ENCODE results near the gene PDP2.

The PDP2 gene

DNA sequence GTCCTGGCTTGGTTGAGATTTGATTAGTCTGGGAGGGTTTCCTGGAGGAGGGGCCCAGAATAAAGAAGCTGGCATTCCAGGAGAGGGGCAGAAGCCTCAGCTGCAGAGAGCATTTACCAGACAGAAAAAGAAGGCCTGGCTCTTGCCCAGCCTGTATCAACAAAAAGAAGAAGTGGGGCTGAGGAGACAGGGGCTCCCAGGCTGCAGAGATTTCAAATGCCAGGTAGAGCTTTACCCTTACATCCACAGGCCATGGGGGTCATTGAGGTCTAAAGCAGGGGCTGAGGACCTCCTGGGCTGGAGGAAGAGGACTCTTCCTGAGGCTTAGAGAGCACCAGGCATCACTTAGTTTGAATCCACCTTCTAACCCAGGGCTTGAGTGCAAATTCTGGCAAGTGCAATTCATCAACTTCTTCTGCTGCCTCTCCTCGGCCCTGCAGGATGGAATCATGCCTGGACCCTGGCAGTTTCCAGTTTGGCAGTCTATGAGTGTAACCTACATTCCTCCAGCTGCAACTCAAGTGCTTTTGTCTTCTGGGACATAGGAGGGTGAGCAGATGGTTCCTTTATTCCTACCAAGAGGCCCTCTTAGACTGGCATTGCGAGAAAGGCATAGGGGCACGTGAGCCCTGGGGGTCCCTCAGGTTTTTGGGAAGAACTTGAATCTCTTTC is 20.8 kb upstream of the PDP2 start:
- no peak overlapping the region for H3K4me3 ChIP-seq (ENCODE audit: low read length)
- no peaks in the 10 kb centered on the region for H3K9me2 ChIP-seq (replicated peaks; ENCODE audit: control insufficient read depth, low read length)
- no peaks in the 10 kb centered on the region for H3K27me3 ChIP-seq (ENCODE audit: control insufficient read depth, low read length)

DNA sequence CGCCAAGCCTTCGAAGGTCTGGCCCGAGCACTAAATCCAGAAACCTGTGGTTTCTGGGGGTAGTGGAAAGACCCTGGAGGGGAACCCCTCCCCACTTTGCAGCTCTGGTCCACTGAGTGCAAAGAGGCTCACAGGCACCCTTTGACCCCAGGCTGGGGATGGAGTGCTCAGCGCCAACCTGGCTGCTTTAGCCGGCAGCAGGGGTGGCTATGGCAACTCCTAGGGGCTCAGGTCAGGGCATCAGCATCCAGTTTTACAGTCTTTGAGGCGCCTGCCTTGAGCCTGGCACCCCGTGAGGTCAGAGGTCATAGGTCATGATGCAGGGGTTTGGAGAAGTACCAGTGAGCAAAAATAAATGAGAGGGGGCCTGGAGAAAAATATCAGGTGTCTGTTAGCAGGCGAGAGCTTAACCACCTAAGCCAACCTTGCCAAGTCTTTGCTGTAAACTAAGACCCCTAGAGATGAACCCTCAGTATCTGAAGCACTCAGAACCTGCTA is 18.2 kb upstream of the PDP2 start:
- H3K79me2 ChIP-seq (ENCODE audit: control insufficient read depth, low read length), result no peaks in the 10 kb centered on the region
- H3K4me2 ChIP-seq (ENCODE audit: low read length), result no peak overlapping the region
- H3K9me3 ChIP-seq (ENCODE audit: control insufficient read depth, insufficient read depth, low read length), result no peaks in the 10 kb centered on the region
- no peaks in the 10 kb centered on the region for H3F3A ChIP-seq (ENCODE audit: control insufficient read depth, insufficient read depth)
- no peak overlapping the region for H3K27ac ChIP-seq (ENCODE audit: low read depth, low read length)
- H3K4me1 ChIP-seq (ENCODE audit: control insufficient read depth, low read length), result peaks cover 5% of the 10 kb centered on the region
- no peaks in the 10 kb centered on the region for H4K20me1 ChIP-seq (ENCODE audit: control insufficient read depth, insufficient read depth, low read depth, low read length)
- H3K4me3 ChIP-seq (ENCODE audit: low read length), result no peak overlapping the region
- no peaks in the 10 kb centered on the region for H3K36me3 ChIP-seq (ENCODE audit: control insufficient read depth, low read length)
- no peak for TF ChIP-seq EZH2phosphoT487 (IDR thresholded peaks at IDR 0.05; ENCODE audit: borderline replicate concordance, low read length)
- TF ChIP-seq, protein P1, sequence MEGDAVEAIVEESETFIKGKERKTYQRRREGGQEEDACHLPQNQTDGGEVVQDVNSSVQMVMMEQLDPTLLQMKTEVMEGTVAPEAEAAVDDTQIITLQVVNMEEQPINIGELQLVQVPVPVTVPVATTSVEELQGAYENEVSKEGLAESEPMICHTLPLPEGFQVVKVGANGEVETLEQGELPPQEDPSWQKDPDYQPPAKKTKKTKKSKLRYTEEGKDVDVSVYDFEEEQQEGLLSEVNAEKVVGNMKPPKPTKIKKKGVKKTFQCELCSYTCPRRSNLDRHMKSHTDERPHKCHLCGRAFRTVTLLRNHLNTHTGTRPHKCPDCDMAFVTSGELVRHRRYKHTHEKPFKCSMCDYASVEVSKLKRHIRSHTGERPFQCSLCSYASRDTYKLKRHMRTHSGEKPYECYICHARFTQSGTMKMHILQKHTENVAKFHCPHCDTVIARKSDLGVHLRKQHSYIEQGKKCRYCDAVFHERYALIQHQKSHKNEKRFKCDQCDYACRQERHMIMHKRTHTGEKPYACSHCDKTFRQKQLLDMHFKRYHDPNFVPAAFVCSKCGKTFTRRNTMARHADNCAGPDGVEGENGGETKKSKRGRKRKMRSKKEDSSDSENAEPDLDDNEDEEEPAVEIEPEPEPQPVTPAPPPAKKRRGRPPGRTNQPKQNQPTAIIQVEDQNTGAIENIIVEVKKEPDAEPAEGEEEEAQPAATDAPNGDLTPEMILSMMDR (IDR thresholded peaks at IDR 0.05; ENCODE audit: low read depth, low read length, poor library complexity, severe bottlenecking), result no peak
- no peaks in the 10 kb centered on the region for H3K27me3 ChIP-seq (ENCODE audit: control insufficient read depth, low read length)
- no peaks in the 10 kb centered on the region for H3K9me2 ChIP-seq (replicated peaks; ENCODE audit: control insufficient read depth, low read length)

More for the DNA sequence above, 20.8 kb upstream of the PDP2 start:
- no peaks in the 10 kb centered on the region for H3K79me2 ChIP-seq (ENCODE audit: control insufficient read depth, low read length)
- no peak overlapping the region for H3K4me2 ChIP-seq (ENCODE audit: low read length)
- H4K20me1 ChIP-seq (ENCODE audit: control insufficient read depth, insufficient read depth, low read depth, low read length), result no peaks in the 10 kb centered on the region
- no peaks in the 10 kb centered on the region for H3F3A ChIP-seq (ENCODE audit: control insufficient read depth, insufficient read depth)
- H3K36me3 ChIP-seq (ENCODE audit: control insufficient read depth, low read length), result no peaks in the 10 kb centered on the region
- no peak overlapping the region for H3K27ac ChIP-seq (ENCODE audit: low read depth, low read length)
- TF ChIP-seq EZH2phosphoT487 (IDR thresholded peaks at IDR 0.05; ENCODE audit: borderline replicate concordance, low read length), result no peak
- TF ChIP-seq, protein P1 (IDR thresholded peaks at IDR 0.05; ENCODE audit: low read depth, low read length, poor library complexity, severe bottlenecking), result no peak
- H3K4me1 ChIP-seq (ENCODE audit: control insufficient read depth, low read length), result peaks cover 7% of the 10 kb centered on the region
- no peaks in the 10 kb centered on the region for H3K9me3 ChIP-seq (ENCODE audit: control insufficient read depth, insufficient read depth, low read length)

DNA sequence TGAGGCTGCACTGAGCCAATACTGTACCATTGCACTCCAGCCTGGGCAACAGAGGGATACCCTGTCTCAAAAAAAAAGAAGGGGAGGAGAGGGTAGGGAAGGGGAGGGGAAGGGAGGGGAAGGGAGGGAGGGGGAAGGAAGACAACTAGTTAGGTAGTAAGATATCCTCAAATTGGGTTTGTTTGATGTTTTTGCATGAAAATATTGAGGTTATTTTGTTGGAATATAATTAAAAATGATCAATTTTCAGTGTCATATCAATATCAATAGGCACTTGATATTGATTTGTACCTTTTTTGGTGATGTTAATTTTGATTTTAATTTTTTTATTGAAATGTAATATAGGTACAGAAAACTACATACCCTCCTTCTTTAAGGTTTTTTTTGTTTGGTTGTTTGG is 16.6 kb upstream of the PDP2 start:
- H3K9me3 ChIP-seq (ENCODE audit: control insufficient read depth, insufficient read depth, low read length), result no peaks in the 10 kb centered on the region
- H3K27me3 ChIP-seq (ENCODE audit: control insufficient read depth, low read length), result no peaks in the 10 kb centered on the region
- H3K4me1 ChIP-seq (ENCODE audit: control insufficient read depth, low read length), result no peaks in the 10 kb centered on the region
- H3K27ac ChIP-seq (ENCODE audit: low read depth, low read length), result no peak overlapping the region
- no peaks in the 10 kb centered on the region for H3K9me2 ChIP-seq (replicated peaks; ENCODE audit: control insufficient read depth, low read length)
- no peaks in the 10 kb centered on the region for H3K79me2 ChIP-seq (ENCODE audit: control insufficient read depth, low read length)
- TF ChIP-seq, protein P1 (IDR thresholded peaks at IDR 0.05; ENCODE audit: low read depth, low read length, poor library complexity, severe bottlenecking), result no peak
- no peak for TF ChIP-seq EZH2phosphoT487 (IDR thresholded peaks at IDR 0.05; ENCODE audit: borderline replicate concordance, low read length)
- no peaks in the 10 kb centered on the region for H3K36me3 ChIP-seq (ENCODE audit: control insufficient read depth, low read length)
- H3K4me2 ChIP-seq (ENCODE audit: low read length), result no peak overlapping the region
- no peak overlapping the region for H3K4me3 ChIP-seq (ENCODE audit: low read length)
- no peaks in the 10 kb centered on the region for H4K20me1 ChIP-seq (ENCODE audit: control insufficient read depth, insufficient read depth, low read depth, low read length)
- no peaks in the 10 kb centered on the region for H3F3A ChIP-seq (ENCODE audit: control insufficient read depth, insufficient read depth)
